ENCODE measurements around the gene RNF123.

RNF123 gene

DNA sequence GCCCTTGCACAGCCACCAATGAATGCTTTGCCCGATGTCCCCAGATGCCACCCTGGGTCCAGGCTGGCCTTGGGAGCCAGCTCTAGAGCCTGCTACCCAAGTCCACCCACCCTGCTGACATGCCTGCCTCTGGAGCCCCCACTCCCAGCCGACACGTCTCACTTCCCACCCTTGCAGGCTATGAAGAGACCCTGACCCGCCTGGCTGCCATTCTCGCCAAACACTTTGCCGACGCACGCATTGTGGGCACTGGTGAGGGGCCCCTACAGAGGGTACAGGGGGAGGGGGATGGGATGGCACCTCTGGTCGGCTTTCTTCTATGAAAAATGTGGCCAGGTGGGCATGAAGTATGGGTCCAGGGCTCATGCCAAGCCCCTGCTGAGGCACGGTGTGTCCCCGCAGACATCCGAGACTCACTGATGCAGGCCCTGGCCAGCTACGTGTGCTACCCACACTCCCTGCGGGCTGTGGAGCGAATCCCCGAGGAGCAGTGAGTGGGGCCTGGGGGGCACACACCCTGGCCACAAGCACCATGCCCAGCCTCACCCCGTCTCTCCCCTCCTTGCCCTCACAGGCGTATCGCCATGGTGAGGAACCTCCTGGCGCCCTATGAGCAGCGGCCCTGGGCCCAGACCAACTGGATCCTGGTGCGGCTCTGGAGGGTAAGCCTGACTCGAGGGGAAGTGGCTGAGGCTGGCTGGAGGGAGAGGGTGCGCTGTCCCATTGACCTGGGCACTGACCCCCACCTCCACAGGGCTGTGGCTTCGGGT, 24.2 kb downstream of the RNF123 start:
- H3K27ac ChIP-seq = no peak overlapping the region
- no peaks in the 10 kb centered on the region for H3K9me3 ChIP-seq (ENCODE audit: severe bottlenecking)
- DNase-seq = no peak

GRCh38 chr3:49714728-49715550, 25.6 kb downstream of the RNF123 start:
- DNase-seq = no peak
- TF ChIP-seq CTCF (IDR thresholded peaks at IDR 0.05; ENCODE audit: low read depth, low read length) = no peak
- H3K4me3 ChIP-seq (ENCODE audit: low read depth, low read length) = no peak overlapping the region

More for the DNA sequence above, 24.2 kb downstream of the RNF123 start:
- no peak for TF ChIP-seq CTCF (IDR thresholded peaks at IDR 0.05; ENCODE audit: low read depth, low read length)
- Histone ChIP-seq H3K27me3 (ENCODE audit: insufficient read depth, low read depth, severe bottlenecking) (no peaks in the 10 kb centered on the region), H3K36me3 (peaks cover 15% of the 10 kb centered on the region; the same call in 1 of the 2 replicates), H3K4me3 (ENCODE audit: low read depth, low read length) (no peak overlapping the region)

GRCh38 chr3:49715611-49716121, 26.3 kb downstream of the RNF123 start:
- Histone ChIP-seq H3K9me3 (ENCODE audit: severe bottlenecking) (no peaks in the 10 kb centered on the region), H3K36me3 (peaks cover 19% of the 10 kb centered on the region), H3K27me3 (ENCODE audit: insufficient read depth, low read depth, severe bottlenecking) (no peaks in the 10 kb centered on the region), H3K4me3 (ENCODE audit: low read depth, low read length) (no peak overlapping the region), H3K27ac (no peak overlapping the region)
- TF ChIP-seq CTCF (IDR thresholded peaks at IDR 0.05; ENCODE audit: low read depth, low read length) = no peak
- no peak for DNase-seq

More at GRCh38 chr3:49714728-49715550, 25.6 kb downstream of the RNF123 start:
- Histone ChIP-seq H3K27me3 (ENCODE audit: insufficient read depth, low read depth, severe bottlenecking) (no peaks in the 10 kb centered on the region), H3K9me3 (ENCODE audit: severe bottlenecking) (no peaks in the 10 kb centered on the region), H3K36me3 (peaks cover 15% of the 10 kb centered on the region; the same call in 1 of the 2 replicates), H3K27ac (no peak overlapping the region)

DNA sequence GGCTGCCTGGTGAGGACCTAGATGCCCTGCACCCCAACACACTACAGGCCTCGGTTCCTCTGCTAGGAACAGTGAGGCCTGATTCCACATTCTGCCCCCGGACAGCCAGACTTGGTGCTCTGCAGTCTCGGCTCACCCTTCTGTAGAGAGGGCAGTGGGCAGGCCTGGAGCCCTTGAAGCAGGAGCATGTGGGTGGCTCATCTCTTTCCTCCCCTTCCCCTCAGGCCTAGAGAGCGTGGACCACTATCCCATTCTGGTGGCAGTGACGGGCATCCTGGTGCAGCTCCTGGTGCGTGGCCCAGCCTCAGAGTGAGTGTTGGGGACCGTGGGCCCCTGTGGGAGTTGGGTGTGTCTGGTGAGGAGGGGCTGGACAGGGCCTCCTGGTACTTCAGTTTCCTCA, 26.8 kb downstream of the RNF123 start:
- no peak overlapping the region for H3K4me3 ChIP-seq (ENCODE audit: low read depth, low read length)
- no peak for TF ChIP-seq CTCF (IDR thresholded peaks at IDR 0.05; ENCODE audit: low read depth, low read length)
- peaks cover 24% of the 10 kb centered on the region for H3K36me3 ChIP-seq
- no peaks in the 10 kb centered on the region for H3K9me3 ChIP-seq (ENCODE audit: severe bottlenecking)
- H3K27ac ChIP-seq = no peak overlapping the region
- H3K27me3 ChIP-seq (ENCODE audit: insufficient read depth, low read depth, severe bottlenecking) = no peaks in the 10 kb centered on the region
- no peak for DNase-seq

DNA sequence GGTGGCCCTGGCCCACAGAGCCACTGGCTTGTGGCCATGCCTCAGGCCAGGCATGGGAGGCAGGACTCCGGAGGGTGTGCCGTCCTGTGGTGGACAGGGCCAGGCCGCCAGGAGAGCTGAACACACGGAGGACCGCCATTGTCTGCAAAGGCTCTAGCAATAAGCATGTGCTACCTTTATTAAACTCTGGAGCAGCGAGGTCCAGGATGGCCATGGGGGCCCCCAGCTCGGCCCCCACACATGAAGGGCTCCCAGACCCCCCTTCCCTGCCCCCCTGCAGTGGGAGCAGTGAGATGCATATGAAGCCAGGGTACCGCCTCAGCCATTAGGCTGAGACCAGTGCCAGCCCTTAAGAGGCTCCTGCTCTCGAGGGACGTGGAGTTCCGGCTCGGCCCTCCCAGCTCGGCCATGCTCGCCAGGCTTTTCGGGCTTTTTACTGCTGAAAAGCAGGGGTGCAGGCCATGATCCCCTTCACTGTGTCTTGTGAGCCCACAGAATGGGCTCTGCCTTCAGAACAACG, 27.4 kb downstream of the RNF123 start:
- Histone ChIP-seq H3K4me3 (ENCODE audit: low read depth, low read length) (no peak overlapping the region), H3K27ac (no peak overlapping the region), H3K36me3 (peaks cover 30% of the 10 kb centered on the region), H3K27me3 (ENCODE audit: insufficient read depth, low read depth, severe bottlenecking) (no peaks in the 10 kb centered on the region), H3K9me3 (ENCODE audit: severe bottlenecking) (no peaks in the 10 kb centered on the region)
- no peak for TF ChIP-seq CTCF (IDR thresholded peaks at IDR 0.05; ENCODE audit: low read depth, low read length)
- no peak for DNase-seq
